Effector memory CD8-positive, alpha-beta T cell (primary cell): ENCODE results near the gene HES7.
A peak's percentile ranks its signal among the peaks of the same experiment; 100 is the strongest.

Experiments used
- ATAC-seq: fragments of 150-1000 bp; cut with Tn5 transposase; replicated peaks from 2 replicates; pipeline ENCODE4 v1.10.0; 2021; ENCODE audit warnings: mild to moderate bottlenecking, moderate library complexity
- DNase-seq, 3 experiments: peaks; one replicate each; pipeline ENCODE4 v3.0.0; 2021
- H3K27ac Mint-ChIP-seq, 2 donors: one replicate each; pipeline ENCODE4 v1.8.0; 2022; ENCODE audit warnings: mild to moderate bottlenecking in 2 of 2, mixed read lengths in 2 of 2, moderate library complexity in 2 of 2
- H3K27me3 Mint-ChIP-seq, 2 donors: one replicate each; pipeline ENCODE4 v1.8.0; 2022; ENCODE audit warnings: mixed read lengths in 2 of 2
- H3K36me3 Mint-ChIP-seq: one replicate; pipeline ENCODE4 v1.8.0; 2022; ENCODE audit warnings: mild to moderate bottlenecking, moderate library complexity, mixed read lengths; ENCODE audit not compliant: insufficient read depth
- H3K4me1 Mint-ChIP-seq, 2 donors: one replicate each; pipeline ENCODE4 v1.8.0; 2022; ENCODE audit warnings: low read depth in 2 of 2, mixed read lengths in 2 of 2
- H3K4me3 Mint-ChIP-seq, 2 donors: one replicate each; pipeline ENCODE4 v1.8.0; 2022; ENCODE audit warnings: mild to moderate bottlenecking in 2 of 2, mixed read lengths in 2 of 2, moderate library complexity in 2 of 2
- H3K9me3 Mint-ChIP-seq, 2 donors: one replicate each; pipeline ENCODE4 v1.8.0; 2022; ENCODE audit warnings: mixed read lengths in 2 of 2

HES7 gene

GRCh38 chr17:8131844-8132441, 8.0 kb upstream of the HES7 start:
- no peak for ATAC-seq
- Mint-ChIP-seq H3K4me1 (peaks cover 4% of the 10 kb centered on the region in 2 donors), H3K9me3 (no peaks in the 10 kb centered on the region), H3K36me3 (peaks cover 30% of the 10 kb centered on the region), H3K4me3 (no peak overlapping the region), H3K27me3 (peaks cover 0 to 7% of the 10 kb centered on the region in 2 donors), H3K27ac (no peak overlapping the region)
- DNase-seq = no peak

- Mint-ChIP-seq H3K4me3 (peak overlapping the region in 1 of 2 donors; percentile 14), H3K27ac (no peak overlapping the region), H3K9me3 (peaks cover 0 to 2% of the 10 kb centered on the region in 2 donors), H3K4me1 (peaks cover 34 to 37% of the 10 kb centered on the region in 2 donors), H3K27me3 (peaks cover 7 to 35% of the 10 kb centered on the region in 2 donors), H3K36me3 (peaks cover 45% of the 10 kb centered on the region)
- DNase-seq (no peak), ATAC-seq (no peak)
Measured at GRCh38 chr17:8128125-8128784, 4.3 kb upstream of the HES7 start.

GRCh38 chr17:8126491-8127066, 2.7 kb upstream of the HES7 start:
- Mint-ChIP-seq H3K27ac (peak overlapping the region; percentile 99 to 100), H3K4me1 (peaks cover 42 to 46% of the 10 kb centered on the region in 2 donors), H3K9me3 (peaks cover 0 to 2% of the 10 kb centered on the region in 2 donors), H3K36me3 (peaks cover 36% of the 10 kb centered on the region), H3K27me3 (peaks cover 12 to 45% of the 10 kb centered on the region in 2 donors), H3K4me3 (peak overlapping the region; percentile 91 to 92)
- DNase-seq = peak in 1 of 3 experiments; percentile 30
- peak; percentile 42 for ATAC-seq

- ATAC-seq (peak; percentile 2), DNase-seq (peak in 1 of 3 experiments; percentile 23)
- peak overlapping the region; percentile 91 to 92 for H3K4me3 Mint-ChIP-seq
- H3K27ac Mint-ChIP-seq = peak overlapping the region; percentile 99 to 100
- peaks cover 12 to 49% of the 10 kb centered on the region in 2 donors for H3K27me3 Mint-ChIP-seq
- peaks cover 44 to 48% of the 10 kb centered on the region in 2 donors for H3K4me1 Mint-ChIP-seq
- peaks cover 39% of the 10 kb centered on the region for H3K36me3 Mint-ChIP-seq
- peaks cover 0 to 2% of the 10 kb centered on the region in 2 donors for H3K9me3 Mint-ChIP-seq
Measured at GRCh38 chr17:8125947-8126490, 2.1 kb upstream of the HES7 start.

GRCh38 chr17:8125154-8125946, 1.4 kb upstream of the HES7 start:
- H3K4me1 Mint-ChIP-seq = peaks cover 50 to 54% of the 10 kb centered on the region in 2 donors
- H3K9me3 Mint-ChIP-seq = peaks cover 0 to 2% of the 10 kb centered on the region in 2 donors
- H3K4me3 Mint-ChIP-seq = peak overlapping the region; percentile 91 to 92
- peaks cover 12 to 56% of the 10 kb centered on the region in 2 donors for H3K27me3 Mint-ChIP-seq
- ATAC-seq = peak; percentile 49
- H3K27ac Mint-ChIP-seq = peak overlapping the region; percentile 99 to 100
- DNase-seq = peak; percentile 89 to 96 (median 91)
- peaks cover 46% of the 10 kb centered on the region for H3K36me3 Mint-ChIP-seq

GRCh38 chr17:8124350-8125153, 646 bp upstream of the HES7 start:
- Mint-ChIP-seq H3K36me3 (peaks cover 54% of the 10 kb centered on the region), H3K9me3 (peaks cover 2 to 4% of the 10 kb centered on the region in 2 donors), H3K4me3 (peak overlapping the region; percentile 91 to 92), H3K4me1 (peaks cover 58 to 62% of the 10 kb centered on the region in 2 donors), H3K27ac (peak overlapping the region; percentile 99 to 100), H3K27me3 (peaks cover 12 to 61% of the 10 kb centered on the region in 2 donors)
- no peak for ATAC-seq
- DNase-seq = peak in 1 of 3 experiments; percentile 15

- Mint-ChIP-seq H3K9me3 (peaks cover 5% of the 10 kb centered on the region in 2 donors), H3K27me3 (peaks cover 19 to 76% of the 10 kb centered on the region in 2 donors), H3K4me3 (peak overlapping the region; percentile 91 to 92), H3K4me1 (peaks cover 69 to 75% of the 10 kb centered on the region in 2 donors), H3K36me3 (peaks cover 68% of the 10 kb centered on the region), H3K27ac (peak overlapping the region; percentile 99 to 100)
- ATAC-seq (no peak), DNase-seq (peak in 1 of 3 experiments; percentile 36)
Measured at GRCh38 chr17:8122924-8123694, 797 bp downstream of the HES7 start.

- no peak overlapping the region for H3K27ac Mint-ChIP-seq
- peaks cover 73% of the 10 kb centered on the region for H3K36me3 Mint-ChIP-seq
- DNase-seq (no peak), ATAC-seq (no peak)
- H3K9me3 Mint-ChIP-seq = peaks cover 5% of the 10 kb centered on the region in 2 donors
- H3K4me3 Mint-ChIP-seq = peak overlapping the region; percentile 91 to 92
- peaks cover 19 to 81% of the 10 kb centered on the region in 2 donors for H3K27me3 Mint-ChIP-seq
- peaks cover 76 to 82% of the 10 kb centered on the region in 2 donors for H3K4me1 Mint-ChIP-seq
Measured at GRCh38 chr17:8122422-8122923, 1.4 kb downstream of the HES7 start.

GRCh38 chr17:8121681-8122421, 2.1 kb downstream of the HES7 start:
- Mint-ChIP-seq H3K36me3 (peaks cover 71% of the 10 kb centered on the region), H3K4me3 (peak overlapping the region; percentile 91 to 92), H3K27ac (no peak overlapping the region), H3K27me3 (peaks cover 19 to 78% of the 10 kb centered on the region in 2 donors), H3K4me1 (peaks cover 71 to 78% of the 10 kb centered on the region in 2 donors), H3K9me3 (peaks cover 5% of the 10 kb centered on the region in 2 donors)
- no peak for ATAC-seq
- DNase-seq = peak in 1 of 3 experiments; percentile 43

GRCh38 chr17:8121407-8121680, 2.6 kb downstream of the HES7 start:
- Mint-ChIP-seq H3K27me3 (peaks cover 19 to 82% of the 10 kb centered on the region in 2 donors), H3K36me3 (peaks cover 69% of the 10 kb centered on the region), H3K9me3 (peaks cover 5% of the 10 kb centered on the region in 2 donors), H3K4me3 (peak overlapping the region; percentile 91 to 92), H3K4me1 (peaks cover 68 to 74% of the 10 kb centered on the region in 2 donors), H3K27ac (peak overlapping the region; percentile 100)
- DNase-seq = no peak
- ATAC-seq = no peak
